D721Med (cell line): Measurements from ENCODE around the gene SDK1.
"Not testable (repeated sequence)": the region's sequence is repeated elsewhere in the genome, so short reads cannot be mapped to it uniquely, and the experiment has no call there.

Source experiments
- DNase-seq: peaks from one replicate; pipeline ENCODE4 v3.0.0; 2011; ENCODE audit warnings: low spot score; ENCODE audit not compliant: insufficient read length
- FAIRE-seq: peaks from 2 replicates; lab custom pipeline; 2011; peaks lifted over from hg19 to GRCh38; lab: Jason Lieb, UNC
- CTCF ChIP-seq: IDR thresholded peaks from 2 replicates; pipeline ENCODE4 v1.5.1; 2012; ENCODE audit warnings: mild to moderate bottlenecking, control low read depth; ENCODE audit not compliant: insufficient read depth; ENCODE audit errors: missing control alignments

The SDK1 gene

DNA sequence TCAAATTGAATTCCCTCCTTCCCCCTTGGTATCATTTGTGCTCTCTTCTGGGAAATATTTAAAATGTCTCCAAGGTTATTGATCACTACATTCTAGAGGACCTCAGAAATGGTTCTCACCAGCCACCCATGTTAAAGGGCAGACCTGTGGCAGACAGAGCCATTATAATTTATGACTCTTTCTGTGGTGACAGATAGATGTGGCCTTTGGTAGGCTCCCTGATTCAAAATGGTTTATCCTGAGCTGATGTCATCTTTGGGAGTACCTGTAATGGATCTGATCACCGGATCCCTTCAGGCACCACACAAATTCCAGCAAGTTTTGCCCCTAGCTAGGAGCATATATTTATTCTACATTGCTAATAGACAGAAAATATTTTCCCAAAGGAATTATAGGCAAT, 267.5 kb downstream of the SDK1 start:
- no peak for TF ChIP-seq CTCF

GRCh38 chr7:3569643-3570042, 268.6 kb downstream of the SDK1 start:
- TF ChIP-seq CTCF: no peak

More for the DNA sequence above, 267.5 kb downstream of the SDK1 start:
- DNase-seq (no peak), FAIRE-seq (no peak)

DNA sequence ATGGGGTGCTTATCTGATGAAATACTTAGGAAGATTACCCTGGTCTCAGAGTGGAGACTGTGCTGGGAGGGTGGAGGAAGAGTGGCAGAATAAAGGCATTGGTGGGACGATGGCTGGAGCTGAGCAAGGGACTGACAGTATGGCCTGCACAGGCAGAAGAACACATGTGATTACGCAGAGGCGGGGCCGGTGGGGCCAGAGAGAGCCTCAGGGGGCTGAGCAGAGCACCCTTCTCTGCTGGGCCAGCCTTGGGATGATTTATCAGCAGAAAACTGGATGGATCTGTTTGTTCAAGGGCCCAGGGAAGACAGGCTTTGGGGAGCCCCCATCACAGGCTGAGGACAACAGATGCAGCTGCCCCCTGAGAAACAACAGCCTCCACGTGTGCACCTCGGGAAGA, 272.1 kb downstream of the SDK1 start:
- no peak for FAIRE-seq
- TF ChIP-seq CTCF: no peak
- no peak for DNase-seq

More at GRCh38 chr7:3569643-3570042, 268.6 kb downstream of the SDK1 start:
- DNase-seq (no peak), FAIRE-seq (no peak)

DNA sequence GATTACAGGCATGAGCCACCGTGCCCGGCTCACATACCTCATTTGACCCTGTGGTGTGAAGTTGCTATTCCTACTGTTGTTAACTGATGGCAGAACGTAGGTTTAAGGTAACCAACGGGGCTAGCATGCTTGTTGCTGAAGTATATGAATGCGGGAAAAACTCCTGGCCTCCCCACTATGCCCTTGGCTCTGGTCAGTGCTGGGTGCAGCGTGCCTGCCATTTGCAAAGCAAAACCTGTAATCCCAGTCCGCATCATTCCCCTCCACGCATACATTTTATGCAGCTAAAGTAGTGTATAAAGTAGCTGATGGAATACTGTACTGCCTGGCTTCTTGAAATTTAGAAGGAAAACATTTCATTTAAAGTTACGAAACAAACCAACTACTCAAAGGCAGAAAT, 273.3 kb downstream of the SDK1 start:
- no peak for DNase-seq
- no peak for FAIRE-seq
- TF ChIP-seq CTCF: no peak

DNA sequence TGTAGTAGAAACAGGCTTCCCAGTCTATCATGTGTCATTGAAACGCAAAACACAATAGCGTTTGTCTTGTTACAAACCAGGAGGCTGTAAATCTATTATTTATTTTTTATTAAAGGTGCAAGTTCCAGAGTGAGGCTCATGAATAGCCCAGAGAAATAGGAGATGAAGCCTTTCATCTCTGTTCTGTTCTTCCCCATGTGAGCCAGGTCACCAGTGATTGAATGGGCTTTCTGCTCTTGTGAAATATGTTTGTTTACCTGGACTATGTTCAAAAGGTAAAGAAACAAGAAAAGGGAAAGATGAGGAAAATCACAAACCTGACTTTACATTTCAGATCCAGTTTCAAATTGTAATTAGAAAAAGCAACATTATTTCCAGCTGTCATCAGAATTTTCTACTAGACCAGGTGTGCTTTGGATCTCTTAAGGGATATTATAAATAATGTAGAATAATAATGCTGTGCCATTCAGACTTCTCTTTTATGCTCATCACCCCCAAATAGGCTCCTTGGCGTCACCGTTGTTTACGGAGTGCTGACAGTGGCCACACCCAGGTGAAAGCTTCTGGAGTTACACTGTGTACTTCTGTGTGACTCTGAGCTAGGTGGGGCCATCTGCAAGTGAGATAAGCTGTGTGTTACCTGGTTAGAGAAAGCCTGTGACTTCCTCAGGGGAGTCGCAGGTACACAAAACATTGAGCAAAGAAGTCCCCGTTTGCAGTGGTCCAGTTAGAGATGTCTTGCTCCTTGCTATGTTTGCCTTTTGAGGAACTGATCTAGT, 274.9 kb downstream of the SDK1 start:
- DNase-seq: no peak

DNA sequence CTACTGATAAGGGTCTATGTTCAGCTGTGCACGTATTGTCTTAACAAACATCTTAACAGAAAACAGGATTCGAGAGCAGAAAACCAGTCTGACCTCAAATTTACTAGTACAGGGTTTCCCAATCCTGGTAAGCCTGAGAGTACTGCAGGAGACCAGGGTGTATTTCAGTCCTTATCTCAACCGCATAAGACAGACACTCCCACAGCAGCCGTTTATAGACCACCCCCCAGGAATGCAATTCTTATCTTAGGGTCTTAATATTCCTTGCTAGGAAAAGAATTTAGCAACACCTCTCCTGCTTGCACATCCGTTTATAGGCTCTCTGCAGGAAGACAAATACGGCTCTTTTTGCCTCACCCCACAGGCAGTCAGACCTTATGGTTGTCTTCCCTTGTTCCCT, 277.3 kb downstream of the SDK1 start:
- DNase-seq (no peak), FAIRE-seq (no peak)
- TF ChIP-seq CTCF: no peak

More for the DNA sequence above, 274.9 kb downstream of the SDK1 start:
- no peak for FAIRE-seq
- TF ChIP-seq CTCF: no peak

GRCh38 chr7:3579638-3580219, 278.7 kb downstream of the SDK1 start:
- no peak for FAIRE-seq
- no peak for DNase-seq

GRCh38 chr7:3582145-3582544, 281.1 kb downstream of the SDK1 start:
- DNase-seq: not testable (repeated sequence)

More at GRCh38 chr7:3579638-3580219, 278.7 kb downstream of the SDK1 start:
- no peak for TF ChIP-seq CTCF

More at GRCh38 chr7:3582145-3582544, 281.1 kb downstream of the SDK1 start:
- not testable (repeated sequence) for FAIRE-seq
